HEK293 (cell line): ENCODE measurements around the gene MYO15B.
A peak's percentile ranks its signal among the peaks of the same experiment; 100 is the strongest.

ENCODE experiments used
- CTCF ChIA-PET: fragments of 350-600 bp; formaldehyde crosslinking; extraction: SDS; loops from one replicate; lab custom pipeline; 2021; ENCODE audit warnings: antibody characterized with exemption; lab: Yijun Ruan, JAX
- POLR2A ChIA-PET: fragments of 300-600 bp; formaldehyde crosslinking; extraction: SDS; loops from one replicate; lab custom pipeline; 2020; ENCODE audit warnings: antibody characterized with exemption, inconsistent platforms; lab: Yijun Ruan, JAX
- H3K27ac ChIP-seq: fragments of 200-500 bp; sonication (Bioruptor generic); 2 replicates; pipeline ENCODE4 v1.5.1; 2014; ENCODE audit warnings: low read depth, low read length, control low read depth, inconsistent platforms; ENCODE audit errors: extremely low read depth
- H3K36me3 ChIP-seq, 2 experiments: fragments of 200-500 bp in 1 of 2; sonication (Bioruptor generic) in 1 of 2; 1 replicate in 1 of 2; 2 replicates in 1 of 2; pipeline ENCODE4 v1.5.1; 2014 to 2017; ENCODE audit warnings: inconsistent platforms in 2 of 2, low read length in 2 of 2; ENCODE audit not compliant: control insufficient read depth in 2 of 2, insufficient read depth in 1 of 2
- H3K4me1 ChIP-seq: fragments of 200-500 bp; sonication (Bioruptor generic); 2 replicates; pipeline ENCODE4 v1.5.1; 2014; ENCODE audit warnings: mild to moderate bottlenecking, low read length, inconsistent platforms; ENCODE audit not compliant: control insufficient read depth, insufficient read depth
- H3K4me3 ChIP-seq: 2 replicates; pipeline ENCODE4 v1.5.1; 2011; ENCODE audit warnings: low read depth, mild to moderate bottlenecking, control low read depth, low read length, moderate library complexity
- H3K9me3 ChIP-seq: fragments of 200-500 bp; sonication (Bioruptor generic); 2 replicates; pipeline ENCODE4 v1.5.1; 2014; ENCODE audit warnings: low read depth, low read length, inconsistent platforms; ENCODE audit not compliant: control insufficient read depth, insufficient read depth
- EGR2 ChIP-seq: fragments of 450-650 bp; formaldehyde crosslinking; IDR thresholded peaks from 2 replicates; pipeline ENCODE4 v1.5.1; 2016; ENCODE audit warnings: low read depth, missing biosample characterization, missing genetic modification characterization
- HOXC10 ChIP-seq: sonication (generic); formaldehyde crosslinking; IDR thresholded peaks from 2 replicates; pipeline ENCODE4 v1.8.1; 2023; ENCODE audit warnings: mild to moderate bottlenecking, missing genetic modification reagents
- KLF1 ChIP-seq: fragments of 450-650 bp; formaldehyde crosslinking; IDR thresholded peaks from 2 replicates; pipeline ENCODE4 v1.5.1; 2016; ENCODE audit warnings: missing biosample characterization, missing genetic modification characterization
- SP3 ChIP-seq: fragments of 450-650 bp; formaldehyde crosslinking; IDR thresholded peaks from 2 replicates; pipeline ENCODE4 v1.5.1; 2016; ENCODE audit warnings: missing biosample characterization, missing genetic modification characterization
- ZFP69B ChIP-seq: fragments of 450-650 bp; formaldehyde crosslinking; IDR thresholded peaks from 2 replicates; pipeline ENCODE4 v1.5.1; 2016; ENCODE audit warnings: missing biosample characterization, missing genetic modification characterization
- ZNF132 ChIP-seq: fragments of 450-650 bp; formaldehyde crosslinking; IDR thresholded peaks from 2 replicates; pipeline ENCODE4 v1.5.1; 2017; ENCODE audit warnings: missing biosample characterization, missing genetic modification characterization, borderline replicate concordance
- ZNF138 ChIP-seq: fragments of 450-650 bp; formaldehyde crosslinking; IDR thresholded peaks from 2 replicates; pipeline ENCODE4 v1.5.1; 2016; ENCODE audit warnings: missing biosample characterization, missing genetic modification characterization, borderline replicate concordance
- ZNF391 ChIP-seq: fragments of 450-650 bp; formaldehyde crosslinking; IDR thresholded peaks from 2 replicates; pipeline ENCODE4 v1.5.1; 2016; ENCODE audit warnings: low read depth, missing biosample characterization, missing genetic modification characterization, borderline replicate concordance
- ZNF560 ChIP-seq: fragments of 450-650 bp; formaldehyde crosslinking; IDR thresholded peaks from 2 replicates; pipeline ENCODE4 v1.5.1; 2017; ENCODE audit warnings: missing biosample characterization, missing genetic modification characterization, borderline replicate concordance
- ZNF660 ChIP-seq: fragments of 450-650 bp; IDR thresholded peaks from 2 replicates; pipeline ENCODE4 v1.5.1; 2018; ENCODE audit warnings: missing biosample characterization, mild to moderate bottlenecking, missing genetic modification characterization
- ZNF664 ChIP-seq: fragments of 450-650 bp; formaldehyde crosslinking; IDR thresholded peaks from 2 replicates; pipeline ENCODE4 v1.5.1; 2016; ENCODE audit warnings: missing biosample characterization, missing genetic modification characterization
- ZNF785 ChIP-seq: fragments of 450-650 bp; formaldehyde crosslinking; IDR thresholded peaks from 2 replicates; pipeline ENCODE4 v1.5.1; 2016; ENCODE audit warnings: missing biosample characterization, missing genetic modification characterization
- TF ChIP-seq, protein P1 (sequence below): fragments of 450-650 bp; formaldehyde crosslinking; IDR thresholded peaks from 2 replicates; pipeline ENCODE4 v1.5.1; 2016; ENCODE audit warnings: missing biosample characterization, missing genetic modification characterization, borderline replicate concordance
- TF ChIP-seq, protein P2 (sequence below): sonication (generic); formaldehyde crosslinking; IDR thresholded peaks from 2 replicates; pipeline ENCODE4 v1.8.1; 2022; ENCODE audit warnings: mild to moderate bottlenecking, moderate library complexity, missing genetic modification reagents
- TF ChIP-seq, protein P3 (sequence below): fragments of 450-650 bp; formaldehyde crosslinking; IDR thresholded peaks from 2 replicates; pipeline ENCODE4 v1.5.1; 2016; ENCODE audit warnings: missing biosample characterization, missing genetic modification characterization
- TF ChIP-seq, protein P4 (sequence below): fragments of 450-650 bp; formaldehyde crosslinking; IDR thresholded peaks from 2 replicates; pipeline ENCODE4 v1.5.1; 2016; ENCODE audit warnings: missing biosample characterization, missing genetic modification characterization
- TF ChIP-seq, protein P5 (sequence below): fragments of 450-650 bp; formaldehyde crosslinking; IDR thresholded peaks from 2 replicates; pipeline ENCODE4 v1.5.1; 2016; ENCODE audit warnings: missing biosample characterization, missing genetic modification characterization, borderline replicate concordance
- TF ChIP-seq, protein P6 (sequence below): fragments of 450-650 bp; formaldehyde crosslinking; IDR thresholded peaks from 2 replicates; pipeline ENCODE4 v1.5.1; 2017; ENCODE audit warnings: missing biosample characterization, missing genetic modification characterization

MYO15B gene

DNA sequence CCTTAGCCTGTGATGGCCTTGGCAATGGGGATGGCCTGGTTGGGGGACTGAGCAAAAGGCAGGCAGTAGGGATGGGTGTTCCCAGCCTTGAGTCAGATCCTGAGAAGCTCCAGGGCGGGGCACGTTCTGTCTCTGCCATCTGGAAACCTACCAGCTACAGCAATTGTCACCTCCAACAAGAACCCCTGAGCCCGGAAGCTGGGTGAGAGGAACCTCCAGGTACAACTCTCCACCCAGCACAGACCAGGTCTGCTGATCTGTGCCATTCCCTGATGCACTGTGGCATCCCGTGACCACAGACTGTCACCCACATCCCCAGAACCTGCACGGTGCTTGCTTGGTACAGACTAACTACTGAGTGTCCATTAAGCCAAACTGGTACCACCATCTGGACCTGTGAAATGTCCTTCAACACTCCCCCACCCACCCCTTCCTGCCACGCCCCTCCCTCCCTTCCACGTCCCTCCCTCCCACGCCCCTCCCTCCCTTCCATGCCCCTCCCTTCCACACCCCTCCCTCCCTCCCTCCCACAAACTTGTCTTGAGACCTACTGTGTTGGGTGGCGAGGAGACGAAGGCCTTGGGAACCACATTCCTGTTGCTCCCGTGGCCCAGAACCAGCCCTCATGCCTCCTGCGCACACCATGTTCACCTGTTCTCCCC lies 16.6 kb downstream of the MYO15B start (continued):
- TF ChIP-seq ZNF132 (tag by site-specific recombination) = no peak
- TF ChIP-seq, protein P1, sequence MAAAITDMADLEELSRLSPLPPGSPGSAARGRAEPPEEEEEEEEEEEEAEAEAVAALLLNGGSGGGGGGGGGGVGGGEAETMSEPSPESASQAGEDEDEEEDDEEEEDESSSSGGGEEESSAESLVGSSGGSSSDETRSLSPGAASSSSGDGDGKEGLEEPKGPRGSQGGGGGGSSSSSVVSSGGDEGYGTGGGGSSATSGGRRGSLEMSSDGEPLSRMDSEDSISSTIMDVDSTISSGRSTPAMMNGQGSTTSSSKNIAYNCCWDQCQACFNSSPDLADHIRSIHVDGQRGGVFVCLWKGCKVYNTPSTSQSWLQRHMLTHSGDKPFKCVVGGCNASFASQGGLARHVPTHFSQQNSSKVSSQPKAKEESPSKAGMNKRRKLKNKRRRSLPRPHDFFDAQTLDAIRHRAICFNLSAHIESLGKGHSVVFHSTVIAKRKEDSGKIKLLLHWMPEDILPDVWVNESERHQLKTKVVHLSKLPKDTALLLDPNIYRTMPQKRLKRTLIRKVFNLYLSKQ (tag by site-specific recombination) = no peak
- peak; percentile 87 for TF ChIP-seq KLF1 (tag by site-specific recombination)

DNA sequence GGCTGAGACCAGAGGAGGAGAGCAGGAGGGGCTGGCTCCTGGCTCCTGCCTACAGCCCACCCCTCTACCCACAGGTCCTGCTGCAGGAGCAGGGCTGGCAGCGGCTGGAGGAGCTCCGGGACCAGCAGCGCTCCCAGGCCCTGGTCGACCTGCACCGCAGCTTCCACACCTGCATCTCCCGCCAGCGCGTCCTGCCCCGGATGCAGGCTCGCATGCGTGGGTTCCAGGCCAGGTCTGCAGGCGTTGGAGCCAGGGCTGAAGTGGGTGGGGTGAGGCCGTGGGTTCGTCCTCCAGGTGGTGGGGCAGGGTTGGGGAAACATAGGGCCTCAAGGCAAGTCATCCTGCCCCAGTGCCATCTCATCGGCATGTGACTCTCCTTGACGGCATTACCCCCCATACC lies 18.2 kb downstream of the MYO15B start:
- H3K36me3 ChIP-seq = no peaks in the 10 kb centered on the region
- ChIA-PET POLR2A (no interaction called here), CTCF (interaction anchor here (0.6 to 1.5 kb wide), 3 partner anchors 27 to 282 kb away, joined by 3 to 4 read pairs (median 4); no protein-coding TSS in a partner anchor)
- H3K27ac ChIP-seq = no peak overlapping the region
- H3K9me3 ChIP-seq = no peaks in the 10 kb centered on the region
- H3K4me3 ChIP-seq = no peak overlapping the region
- no peaks in the 10 kb centered on the region for H3K4me1 ChIP-seq
- TF ChIP-seq ZNF660 (tag by site-specific recombination) (no peak), ZNF664 (tag by site-specific recombination) (no peak), EGR2 (tag by site-specific recombination) (peak; percentile 58; the same call in 1 of the 2 replicates), ZFP69B (no peak), HOXC10 (CRISPR knock-in tag) (no peak), ZNF785 (tag by site-specific recombination) (no peak), ZNF560 (tag by site-specific recombination) (no peak), SP3 (no peak), ZNF138 (tag by site-specific recombination) (no peak), ZNF391 (tag by site-specific recombination) (no peak)
- TF ChIP-seq, protein P2, sequence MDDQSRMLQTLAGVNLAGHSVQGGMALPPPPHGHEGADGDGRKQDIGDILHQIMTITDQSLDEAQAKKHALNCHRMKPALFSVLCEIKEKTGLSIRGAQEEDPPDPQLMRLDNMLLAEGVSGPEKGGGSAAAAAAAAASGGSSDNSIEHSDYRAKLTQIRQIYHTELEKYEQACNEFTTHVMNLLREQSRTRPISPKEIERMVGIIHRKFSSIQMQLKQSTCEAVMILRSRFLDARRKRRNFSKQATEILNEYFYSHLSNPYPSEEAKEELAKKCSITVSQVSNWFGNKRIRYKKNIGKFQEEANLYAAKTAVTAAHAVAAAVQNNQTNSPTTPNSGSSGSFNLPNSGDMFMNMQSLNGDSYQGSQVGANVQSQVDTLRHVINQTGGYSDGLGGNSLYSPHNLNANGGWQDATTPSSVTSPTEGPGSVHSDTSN (CRISPR knock-in tag) = no peak
- TF ChIP-seq, protein P3, sequence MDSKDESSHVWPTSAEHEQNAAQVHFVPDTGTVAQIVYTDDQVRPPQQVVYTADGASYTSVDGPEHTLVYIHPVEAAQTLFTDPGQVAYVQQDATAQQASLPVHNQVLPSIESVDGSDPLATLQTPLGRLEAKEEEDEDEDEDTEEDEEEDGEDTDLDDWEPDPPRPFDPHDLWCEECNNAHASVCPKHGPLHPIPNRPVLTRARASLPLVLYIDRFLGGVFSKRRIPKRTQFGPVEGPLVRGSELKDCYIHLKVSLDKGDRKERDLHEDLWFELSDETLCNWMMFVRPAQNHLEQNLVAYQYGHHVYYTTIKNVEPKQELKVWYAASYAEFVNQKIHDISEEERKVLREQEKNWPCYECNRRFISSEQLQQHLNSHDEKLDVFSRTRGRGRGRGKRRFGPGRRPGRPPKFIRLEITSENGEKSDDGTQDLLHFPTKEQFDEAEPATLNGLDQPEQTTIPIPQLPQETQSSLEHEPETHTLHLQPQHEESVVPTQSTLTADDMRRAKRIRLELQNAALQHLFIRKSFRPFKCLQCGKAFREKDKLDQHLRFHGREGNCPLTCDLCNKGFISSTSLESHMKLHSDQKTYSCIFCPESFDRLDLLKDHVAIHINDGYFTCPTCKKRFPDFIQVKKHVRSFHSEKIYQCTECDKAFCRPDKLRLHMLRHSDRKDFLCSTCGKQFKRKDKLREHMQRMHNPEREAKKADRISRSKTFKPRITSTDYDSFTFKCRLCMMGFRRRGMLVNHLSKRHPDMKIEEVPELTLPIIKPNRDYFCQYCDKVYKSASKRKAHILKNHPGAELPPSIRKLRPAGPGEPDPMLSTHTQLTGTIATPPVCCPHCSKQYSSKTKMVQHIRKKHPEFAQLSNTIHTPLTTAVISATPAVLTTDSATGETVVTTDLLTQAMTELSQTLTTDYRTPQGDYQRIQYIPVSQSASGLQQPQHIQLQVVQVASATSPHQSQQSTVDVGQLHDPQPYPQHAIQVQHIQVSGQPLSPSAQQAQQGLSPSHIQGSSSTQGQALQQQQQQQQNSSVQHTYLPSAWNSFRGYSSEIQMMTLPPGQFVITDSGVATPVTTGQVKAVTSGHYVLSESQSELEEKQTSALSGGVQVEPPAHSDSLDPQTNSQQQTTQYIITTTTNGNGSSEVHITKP = no peak
- TF ChIP-seq, protein P4, sequence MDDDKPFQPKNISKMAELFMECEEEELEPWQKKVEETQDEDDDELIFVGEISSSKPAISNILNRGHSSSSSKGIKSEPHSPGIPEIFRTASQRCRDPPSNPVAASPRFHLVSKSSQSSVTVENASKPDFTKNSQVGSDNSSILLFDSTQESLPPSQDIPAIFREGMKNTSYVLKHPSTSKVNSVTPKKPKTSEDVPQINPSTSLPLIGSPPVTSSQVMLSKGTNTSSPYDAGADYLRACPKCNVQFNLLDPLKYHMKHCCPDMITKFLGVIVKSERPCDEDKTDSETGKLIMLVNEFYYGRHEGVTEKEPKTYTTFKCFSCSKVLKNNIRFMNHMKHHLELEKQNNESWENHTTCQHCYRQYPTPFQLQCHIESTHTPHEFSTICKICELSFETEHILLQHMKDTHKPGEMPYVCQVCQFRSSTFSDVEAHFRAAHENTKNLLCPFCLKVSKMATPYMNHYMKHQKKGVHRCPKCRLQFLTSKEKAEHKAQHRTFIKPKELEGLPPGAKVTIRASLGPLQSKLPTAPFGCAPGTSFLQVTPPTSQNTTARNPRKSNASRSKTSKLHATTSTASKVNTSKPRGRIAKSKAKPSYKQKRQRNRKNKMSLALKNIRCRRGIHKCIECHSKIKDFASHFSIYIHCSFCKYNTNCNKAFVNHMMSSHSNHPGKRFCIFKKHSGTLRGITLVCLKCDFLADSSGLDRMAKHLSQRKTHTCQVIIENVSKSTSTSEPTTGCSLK (tag by site-specific recombination) = no peak
- TF ChIP-seq, protein P5, sequence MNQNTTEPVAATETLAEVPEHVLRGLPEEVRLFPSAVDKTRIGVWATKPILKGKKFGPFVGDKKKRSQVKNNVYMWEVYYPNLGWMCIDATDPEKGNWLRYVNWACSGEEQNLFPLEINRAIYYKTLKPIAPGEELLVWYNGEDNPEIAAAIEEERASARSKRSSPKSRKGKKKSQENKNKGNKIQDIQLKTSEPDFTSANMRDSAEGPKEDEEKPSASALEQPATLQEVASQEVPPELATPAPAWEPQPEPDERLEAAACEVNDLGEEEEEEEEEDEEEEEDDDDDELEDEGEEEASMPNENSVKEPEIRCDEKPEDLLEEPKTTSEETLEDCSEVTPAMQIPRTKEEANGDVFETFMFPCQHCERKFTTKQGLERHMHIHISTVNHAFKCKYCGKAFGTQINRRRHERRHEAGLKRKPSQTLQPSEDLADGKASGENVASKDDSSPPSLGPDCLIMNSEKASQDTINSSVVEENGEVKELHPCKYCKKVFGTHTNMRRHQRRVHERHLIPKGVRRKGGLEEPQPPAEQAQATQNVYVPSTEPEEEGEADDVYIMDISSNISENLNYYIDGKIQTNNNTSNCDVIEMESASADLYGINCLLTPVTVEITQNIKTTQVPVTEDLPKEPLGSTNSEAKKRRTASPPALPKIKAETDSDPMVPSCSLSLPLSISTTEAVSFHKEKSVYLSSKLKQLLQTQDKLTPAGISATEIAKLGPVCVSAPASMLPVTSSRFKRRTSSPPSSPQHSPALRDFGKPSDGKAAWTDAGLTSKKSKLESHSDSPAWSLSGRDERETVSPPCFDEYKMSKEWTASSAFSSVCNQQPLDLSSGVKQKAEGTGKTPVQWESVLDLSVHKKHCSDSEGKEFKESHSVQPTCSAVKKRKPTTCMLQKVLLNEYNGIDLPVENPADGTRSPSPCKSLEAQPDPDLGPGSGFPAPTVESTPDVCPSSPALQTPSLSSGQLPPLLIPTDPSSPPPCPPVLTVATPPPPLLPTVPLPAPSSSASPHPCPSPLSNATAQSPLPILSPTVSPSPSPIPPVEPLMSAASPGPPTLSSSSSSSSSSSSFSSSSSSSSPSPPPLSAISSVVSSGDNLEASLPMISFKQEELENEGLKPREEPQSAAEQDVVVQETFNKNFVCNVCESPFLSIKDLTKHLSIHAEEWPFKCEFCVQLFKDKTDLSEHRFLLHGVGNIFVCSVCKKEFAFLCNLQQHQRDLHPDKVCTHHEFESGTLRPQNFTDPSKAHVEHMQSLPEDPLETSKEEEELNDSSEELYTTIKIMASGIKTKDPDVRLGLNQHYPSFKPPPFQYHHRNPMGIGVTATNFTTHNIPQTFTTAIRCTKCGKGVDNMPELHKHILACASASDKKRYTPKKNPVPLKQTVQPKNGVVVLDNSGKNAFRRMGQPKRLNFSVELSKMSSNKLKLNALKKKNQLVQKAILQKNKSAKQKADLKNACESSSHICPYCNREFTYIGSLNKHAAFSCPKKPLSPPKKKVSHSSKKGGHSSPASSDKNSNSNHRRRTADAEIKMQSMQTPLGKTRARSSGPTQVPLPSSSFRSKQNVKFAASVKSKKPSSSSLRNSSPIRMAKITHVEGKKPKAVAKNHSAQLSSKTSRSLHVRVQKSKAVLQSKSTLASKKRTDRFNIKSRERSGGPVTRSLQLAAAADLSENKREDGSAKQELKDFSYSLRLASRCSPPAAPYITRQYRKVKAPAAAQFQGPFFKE = no peak
- TF ChIP-seq, protein P6, sequence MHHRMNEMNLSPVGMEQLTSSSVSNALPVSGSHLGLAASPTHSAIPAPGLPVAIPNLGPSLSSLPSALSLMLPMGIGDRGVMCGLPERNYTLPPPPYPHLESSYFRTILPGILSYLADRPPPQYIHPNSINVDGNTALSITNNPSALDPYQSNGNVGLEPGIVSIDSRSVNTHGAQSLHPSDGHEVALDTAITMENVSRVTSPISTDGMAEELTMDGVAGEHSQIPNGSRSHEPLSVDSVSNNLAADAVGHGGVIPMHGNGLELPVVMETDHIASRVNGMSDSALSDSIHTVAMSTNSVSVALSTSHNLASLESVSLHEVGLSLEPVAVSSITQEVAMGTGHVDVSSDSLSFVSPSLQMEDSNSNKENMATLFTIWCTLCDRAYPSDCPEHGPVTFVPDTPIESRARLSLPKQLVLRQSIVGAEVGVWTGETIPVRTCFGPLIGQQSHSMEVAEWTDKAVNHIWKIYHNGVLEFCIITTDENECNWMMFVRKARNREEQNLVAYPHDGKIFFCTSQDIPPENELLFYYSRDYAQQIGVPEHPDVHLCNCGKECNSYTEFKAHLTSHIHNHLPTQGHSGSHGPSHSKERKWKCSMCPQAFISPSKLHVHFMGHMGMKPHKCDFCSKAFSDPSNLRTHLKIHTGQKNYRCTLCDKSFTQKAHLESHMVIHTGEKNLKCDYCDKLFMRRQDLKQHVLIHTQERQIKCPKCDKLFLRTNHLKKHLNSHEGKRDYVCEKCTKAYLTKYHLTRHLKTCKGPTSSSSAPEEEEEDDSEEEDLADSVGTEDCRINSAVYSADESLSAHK (tag by site-specific recombination) = no peak
